RCC 7860 (cell line): ENCODE results near the gene HOXB7.

Experiments
- DNase-seq: peaks from one replicate; pipeline ENCODE4 v3.0.0-alpha.2; 2015; ENCODE audit warnings: low spot score
- FAIRE-seq: peaks from 2 replicates; lab custom pipeline; 2012; peaks lifted over from hg19 to GRCh38; lab: Jason Lieb, UNC

HOXB7 gene

GRCh38 chr17:48586355-48587258 is 24.2 kb downstream of the HOXB7 start:
- DNase-seq (no peak), FAIRE-seq (no peak)

GRCh38 chr17:48584223-48584741 is 26.5 kb downstream of the HOXB7 start:
- no peak for DNase-seq
- FAIRE-seq: no peak

- DNase-seq (no peak), FAIRE-seq (no peak)
Measured at GRCh38 chr17:48583708-48584222, 27.1 kb downstream of the HOXB7 start.

- DNase-seq (no peak), FAIRE-seq (no peak)
Measured at GRCh38 chr17:48582750-48583069, 28.1 kb downstream of the HOXB7 start.

GRCh38 chr17:48579760-48580554 is 30.9 kb downstream of the HOXB7 start:
- FAIRE-seq: peak; percentile 32

GRCh38 chr17:48579471-48579759 is 31.4 kb downstream of the HOXB7 start:
- no peak for FAIRE-seq
- DNase-seq: no peak

More at GRCh38 chr17:48579760-48580554, 30.9 kb downstream of the HOXB7 start:
- no peak for DNase-seq

- FAIRE-seq (no peak), DNase-seq (no peak)
Measured at GRCh38 chr17:48578616-48579470, 32.0 kb downstream of the HOXB7 start.

- FAIRE-seq (peak; percentile 29), DNase-seq (peak; percentile 65)
Measured at GRCh38 chr17:48577946-48578615, 32.7 kb downstream of the HOXB7 start, which contains the start of gene HOXB4. Gene HOXB4, minus strand, starts transcription at chr17:48578350. Its CDS starts 31 bp downstream, at chr17:48578319.

GRCh38 chr17:48577330-48577945 is 33.4 kb downstream of the HOXB7 start:
- DNase-seq: no peak

GRCh38 chr17:48576479-48577309 is 34.1 kb downstream of the HOXB7 start:
- no peak for DNase-seq
- FAIRE-seq: no peak

More at GRCh38 chr17:48577330-48577945, 33.4 kb downstream of the HOXB7 start:
- no peak for FAIRE-seq

- DNase-seq (no peak), FAIRE-seq (no peak)
Measured at GRCh38 chr17:48575673-48576478, 34.9 kb downstream of the HOXB7 start.

- no peak for FAIRE-seq
Measured at GRCh38 chr17:48575066-48575582, 35.7 kb downstream of the HOXB7 start.

GRCh38 chr17:48574505-48575065 is 36.2 kb downstream of the HOXB7 start:
- no peak for FAIRE-seq
- no peak for DNase-seq

More at GRCh38 chr17:48575066-48575582, 35.7 kb downstream of the HOXB7 start:
- no peak for DNase-seq

GRCh38 chr17:48571826-48572417 is 38.9 kb downstream of the HOXB7 start:
- no peak for DNase-seq
- no peak for FAIRE-seq

- DNase-seq (no peak), FAIRE-seq (no peak)
Measured at GRCh38 chr17:48571024-48571818, 39.6 kb downstream of the HOXB7 start.
